GM23338 (cell line): Measurements from ENCODE around the gene G3BP1. TPM values are rescaled to one million over a fixed set of nuclear protein-coding genes. Genes with fewer than 3 reads are reported as not detected.

Experiments used
- ATAC-seq: fragments of 200-7000 bp; cut with Tn5 transposase; 3 replicates; pipeline ENCODE4 v1.9.1; 2020
- DNase-seq: peaks from one replicate; pipeline ENCODE4 v3.0.0-alpha.2; 2015; ENCODE audit warnings: low spot score
- H2AFZ ChIP-seq: fragments of 200-600 bp; sonication (generic); 2 replicates; pipeline ENCODE4 v1.8.0; 2016; ENCODE audit warnings: antibody characterized with exemption, mild to moderate bottlenecking, moderate library complexity
- H3F3A ChIP-seq: fragments of 200-600 bp; sonication (generic); replicated peaks from 2 replicates; pipeline ENCODE4 v1.8.0; 2017; ENCODE audit warnings: antibody characterized with exemption, mixed run types, low read depth
- H3K27ac ChIP-seq: fragments of 200-600 bp; sonication (generic); 2 replicates; pipeline ENCODE4 v1.6.1; 2016; ENCODE audit warnings: low read depth
- H3K27me3 ChIP-seq: fragments of 200-600 bp; sonication (generic); 2 replicates; pipeline ENCODE4 v1.8.0; 2016; ENCODE audit warnings: mild to moderate bottlenecking, mixed run types, moderate library complexity; ENCODE audit not compliant: insufficient read depth
- H3K36me3 ChIP-seq: fragments of 200-600 bp; sonication (generic); 2 replicates; pipeline ENCODE4 v1.8.0; 2016; ENCODE audit warnings: mild to moderate bottlenecking; ENCODE audit not compliant: insufficient read depth
- H3K4me1 ChIP-seq: fragments of 200-600 bp; sonication (generic); 2 replicates; pipeline ENCODE4 v1.8.0; 2016; ENCODE audit warnings: mild to moderate bottlenecking, moderate library complexity; ENCODE audit not compliant: insufficient read depth
- H3K4me2 ChIP-seq: fragments of 200-600 bp; sonication (generic); 2 replicates; pipeline ENCODE4 v1.7.1; 2017; ENCODE audit warnings: mixed run types
- H3K4me3 ChIP-seq: fragments of 200-600 bp; sonication (generic); 2 replicates; pipeline ENCODE4 v1.6.1; 2016; ENCODE audit warnings: mixed run types
- H3K79me2 ChIP-seq: fragments of 200-600 bp; sonication (generic); replicated peaks from 2 replicates; pipeline ENCODE4 v1.8.0; 2017; ENCODE audit warnings: mild to moderate bottlenecking; ENCODE audit not compliant: insufficient read depth
- H3K9me2 ChIP-seq: fragments of 200-600 bp; sonication (generic); 2 replicates; pipeline ENCODE4 v1.8.0; 2017; ENCODE audit not compliant: insufficient read depth
- H4K20me1 ChIP-seq: fragments of 200-600 bp; sonication (generic); replicated peaks from 2 replicates; pipeline ENCODE4 v1.8.0; 2017; ENCODE audit warnings: mild to moderate bottlenecking; ENCODE audit not compliant: insufficient read depth
- H3K27ac Mint-ChIP-seq: 2 replicates; pipeline ENCODE4 v1.8.0; 2020; ENCODE audit warnings: inconsistent platforms, mild to moderate bottlenecking, moderate library complexity, mixed read lengths
- H3K27me3 Mint-ChIP-seq: 3 replicates; pipeline ENCODE4 v1.8.0; 2022; ENCODE audit warnings: low read depth, mild to moderate bottlenecking, moderate library complexity, mixed read lengths, inconsistent platforms; ENCODE audit not compliant: insufficient read depth, poor library complexity
- H3K36me3 Mint-ChIP-seq: 3 replicates; pipeline ENCODE4 v1.8.0; 2021; ENCODE audit warnings: low read depth, mild to moderate bottlenecking, inconsistent platforms, moderate library complexity, mixed read lengths
- H3K4me1 Mint-ChIP-seq: 3 replicates; pipeline ENCODE4 v1.8.0; 2020; ENCODE audit warnings: mild to moderate bottlenecking, inconsistent platforms, mixed read lengths
- H3K4me3 Mint-ChIP-seq: 3 replicates; pipeline ENCODE4 v1.8.0; 2021; ENCODE audit warnings: moderate library complexity, mild to moderate bottlenecking, inconsistent platforms, mixed read lengths
- H3K9me3 Mint-ChIP-seq: 3 replicates; pipeline ENCODE4 v1.8.0; 2020; ENCODE audit warnings: moderate library complexity, mild to moderate bottlenecking, inconsistent platforms, mixed read lengths
- CREB1 ChIP-seq: fragments of 250-450 bp; sonication (Bioruptor Pico); IDR thresholded peaks from 2 replicates; pipeline ENCODE4 v1.5.0; 2020; ENCODE audit warnings: low read depth, mild to moderate bottlenecking, moderate library complexity
- CTCF ChIP-seq, 2 experiments: fragments of 200-600 bp in 1 of 2; sonication (generic) in 1 of 2; conservative IDR thresholded peaks; 2 replicates each; pipeline versions ENCODE4 v1.5.1 to v1.6.1; 2016 to 2017; ENCODE audit warnings: antibody characterized with exemption in 2 of 2, low read depth in 2 of 2, mild to moderate bottlenecking in 2 of 2, moderate library complexity in 1 of 2
- ETS1 ChIP-seq: IDR thresholded peaks from 2 replicates; pipeline ENCODE4 v1.6.1; 2016; ENCODE audit warnings: antibody characterized with exemption
- EZH2 ChIP-seq: fragments of 200-600 bp; sonication (generic); IDR thresholded peaks from one replicate; pipeline ENCODE4 v1.8.0; 2017; ENCODE audit warnings: antibody characterized with exemption, mild to moderate bottlenecking, low read depth; ENCODE audit not compliant: unreplicated experiment
- EZH2phosphoT487 ChIP-seq: fragments of 200-600 bp; sonication (generic); IDR thresholded peaks from one replicate; pipeline ENCODE4 v1.8.1; 2018; ENCODE audit warnings: antibody characterized with exemption; ENCODE audit not compliant: unreplicated experiment
- JUNB ChIP-seq: IDR thresholded peaks from one replicate; pipeline ENCODE4 v1.6.1; 2016; ENCODE audit warnings: antibody characterized with exemption; ENCODE audit not compliant: unreplicated experiment
- NANOG ChIP-seq: IDR thresholded peaks from 2 replicates; pipeline ENCODE4 v1.6.1; 2016; ENCODE audit warnings: antibody characterized with exemption, borderline replicate concordance
- POLR2AphosphoS5 ChIP-seq: IDR thresholded peaks from 2 replicates; pipeline ENCODE4 v1.6.1; 2016; ENCODE audit warnings: antibody characterized with exemption, low read depth
- REST ChIP-seq: IDR thresholded peaks from one replicate; pipeline ENCODE4 v1.6.1; 2018; ENCODE audit warnings: antibody characterized with exemption; ENCODE audit not compliant: unreplicated experiment
- STAT1 ChIP-seq: IDR thresholded peaks from one replicate; pipeline ENCODE4 v1.6.1; 2016; ENCODE audit warnings: antibody characterized with exemption; ENCODE audit not compliant: unreplicated experiment
- ZNF114 ChIP-seq: fragments of 250-450 bp; sonication (Bioruptor Pico); IDR thresholded peaks from 2 replicates; pipeline ENCODE4 v1.5.0; 2020; ENCODE audit warnings: mild to moderate bottlenecking, moderate library complexity
- ZNF331 ChIP-seq: fragments of 250-450 bp; sonication (Bioruptor Pico); IDR thresholded peaks from 2 replicates; pipeline ENCODE4 v1.5.0; 2020; ENCODE audit warnings: low read depth, mild to moderate bottlenecking, moderate library complexity
- ZNF462 ChIP-seq: fragments of 250-450 bp; sonication (Bioruptor Pico); IDR thresholded peaks from 2 replicates; pipeline ENCODE4 v1.5.0; 2020; ENCODE audit warnings: mild to moderate bottlenecking, moderate library complexity
- polyA plus RNA-seq: library from polyadenylated mRNA; unstranded; fragments of >200 nt; fragmentation: Nextera tagmentation; extraction: Ambion mirVana; gene quantifications from 2 replicates; pipeline ENCODE4 v1.2.1, GENCODE V29; 2016
- total RNA-seq: library from RNA; depleted of rRNA; stranded (reverse); fragments of >200 nt; shearing (Covaris generic); gene quantifications from 2 replicates; pipeline ENCODE4 v1.2.3, GENCODE V29; 2014

The G3BP1 gene
- total and polyA plus RNA-seq, 2 experiments from 2014 or later, result 183 to 323 TPM

GRCh38 chr5:151787817-151788216, 16.1 kb downstream of the G3BP1 start (continued):
- TF ChIP-seq ZNF331, result no peak

GRCh38 chr5:151793358-151793757, 21.6 kb downstream of the G3BP1 start:
- Histone ChIP-seq H2AFZ (no peak overlapping the region), H3K4me2 (no peak overlapping the region), H3K4me3 (no peak overlapping the region), H3K9me2 (no peaks in the 10 kb centered on the region), H3K27me3 (no peaks in the 10 kb centered on the region), H3K36me3 (peaks cover 87% of the 10 kb centered on the region), H4K20me1 (peaks cover 86% of the 10 kb centered on the region), H3F3A (peaks cover 8% of the 10 kb centered on the region; the same call in 1 of the 2 replicates), H3K4me1 (no peaks in the 10 kb centered on the region), H3K79me2 (peaks cover 100% of the 10 kb centered on the region), H3K27ac (no peak overlapping the region)
- H3K4me1 Mint-ChIP-seq, result no peaks in the 10 kb centered on the region
- peaks cover 97% of the 10 kb centered on the region for H3K36me3 Mint-ChIP-seq
- H3K9me3 Mint-ChIP-seq, result no peaks in the 10 kb centered on the region
- TF ChIP-seq ETS1, result no peak
- no peak for TF ChIP-seq ZNF462 (CRISPR knock-in tag)
- no peak for TF ChIP-seq CTCF (conservative IDR thresholded peaks at IDR 0.05; ENCODE audit: low read depth in 2 of 2)
- no peak for TF ChIP-seq EZH2phosphoT487
- no peak for TF ChIP-seq POLR2AphosphoS5
- TF ChIP-seq REST, result no peak
- no peak for TF ChIP-seq STAT1
- no peak for TF ChIP-seq ZNF114 (CRISPR knock-in tag)
- no peak for TF ChIP-seq NANOG
- TF ChIP-seq EZH2, result no peak
- no peak for TF ChIP-seq CREB1 (CRISPR knock-in tag)
- TF ChIP-seq ZNF331, result no peak
- no peak for TF ChIP-seq JUNB
- H3K27me3 Mint-ChIP-seq, result peaks cover 2% of the 10 kb centered on the region
- no peak overlapping the region for H3K27ac Mint-ChIP-seq
- no peak for ATAC-seq
- no peak overlapping the region for H3K4me3 Mint-ChIP-seq
- no peak for DNase-seq
